ENCODE results near the gene SHD. TPM values are rescaled to one million over a fixed set of nuclear protein-coding genes. Genes with fewer than 3 reads are reported as not detected.
A peak's percentile ranks its signal among the peaks of the same experiment; 100 is the strongest.
"Not testable (repeated sequence)": the region's sequence is repeated elsewhere in the genome, so short reads cannot be mapped to it uniquely, and the experiment has no call there.

SHD gene
- total RNA-seq, 1 donor from 2014 or later, result 839 TPM

GRCh38 chr19:4266253-4267000, 12.6 kb upstream of the SHD start:
- DNase-seq (ENCODE audit: low read depth), result no peak

GRCh38 chr19:4267101-4267900, 11.8 kb upstream of the SHD start:
- peak; percentile 69 for DNase-seq (ENCODE audit: low read depth)

- no peak for DNase-seq (ENCODE audit: low read depth)
Observed at GRCh38 chr19:4267901-4268815, 10.9 kb upstream of the SHD start.

- no peak for DNase-seq (ENCODE audit: low read depth)
Observed at GRCh38 chr19:4268816-4269430, 10.1 kb upstream of the SHD start.

GRCh38 chr19:4272894-4273293, 6.2 kb upstream of the SHD start:
- DNase-seq (ENCODE audit: low read depth), result no peak

GRCh38 chr19:4274321-4274686, 4.8 kb upstream of the SHD start:
- not testable (repeated sequence) for DNase-seq (ENCODE audit: low read depth)

- DNase-seq (ENCODE audit: low read depth), result no peak
Observed at GRCh38 chr19:4277191-4277696, 1.8 kb upstream of the SHD start.

- peak; percentile 87 for DNase-seq (ENCODE audit: low read depth)
Observed at GRCh38 chr19:4278010-4278409, 1.1 kb upstream of the SHD start.

GRCh38 chr19:4279267-4279529, 132 bp downstream of the SHD start:
- no peak for DNase-seq (ENCODE audit: low read depth)

GRCh38 chr19:4279530-4280422, 710 bp downstream of the SHD start:
- DNase-seq (ENCODE audit: low read depth), result no peak

GRCh38 chr19:4284176-4284958, 5.3 kb downstream of the SHD start:
- peak; percentile 68 for DNase-seq (ENCODE audit: low read depth)

- DNase-seq (ENCODE audit: low read depth), result no peak
Observed at GRCh38 chr19:4284974-4285373, 5.9 kb downstream of the SHD start.

- not testable (repeated sequence) for DNase-seq (ENCODE audit: low read depth)
Observed at GRCh38 chr19:4286141-4286540, 7.1 kb downstream of the SHD start.

GRCh38 chr19:4288091-4288777, 9.2 kb downstream of the SHD start:
- no peak for DNase-seq (ENCODE audit: low read depth)

GRCh38 chr19:4291184-4291732, 12.2 kb downstream of the SHD start:
- no peak for DNase-seq (ENCODE audit: low read depth)

- no peak for DNase-seq (ENCODE audit: low read depth)
Observed at GRCh38 chr19:4292515-4292914, 13.4 kb downstream of the SHD start.

GRCh38 chr19:4294389-4294788, 15.3 kb downstream of the SHD start:
- DNase-seq (ENCODE audit: low read depth), result no peak

GRCh38 chr19:4295972-4296771, 17.1 kb downstream of the SHD start:
- DNase-seq (ENCODE audit: low read depth), result peak; percentile 82

Data from myocyte (in vitro differentiated cells).